HS-27A (cell line): ENCODE measurements around the gene GSTCD.
"Not testable (repeated sequence)": the region's sequence is repeated elsewhere in the genome, so short reads cannot be mapped to it uniquely, and the experiment has no call there.

Experiments
- DNase-seq: peaks from one replicate; pipeline ENCODE4 v3.0.0-alpha.2; 2012; ENCODE audit warnings: low read depth, missing footprints

The GSTCD gene

GRCh38 chr4:105808030-105808749 is 99.6 kb downstream of the GSTCD start:
- no peak for DNase-seq

GRCh38 chr4:105808750-105809041 is 100.1 kb downstream of the GSTCD start:
- DNase-seq: peak; percentile 5

- no peak for DNase-seq
Observed at GRCh38 chr4:105815701-105816100, 107.1 kb downstream of the GSTCD start.

GRCh38 chr4:105822061-105822460 is 113.5 kb downstream of the GSTCD start:
- DNase-seq: no peak

GRCh38 chr4:105828074-105828473 is 119.5 kb downstream of the GSTCD start:
- DNase-seq: no peak

GRCh38 chr4:105831189-105831588 is 122.6 kb downstream of the GSTCD start:
- DNase-seq: no peak

- no peak for DNase-seq
Observed at GRCh38 chr4:105835177-105835576, 126.6 kb downstream of the GSTCD start.

- no peak for DNase-seq
Observed at GRCh38 chr4:105836537-105836936, 128.0 kb downstream of the GSTCD start.

GRCh38 chr4:105837037-105837436 is 128.5 kb downstream of the GSTCD start:
- no peak for DNase-seq

- no peak for DNase-seq
Observed at GRCh38 chr4:105838082-105838481, 129.5 kb downstream of the GSTCD start.

- DNase-seq: no peak
Observed at GRCh38 chr4:105840426-105841174, 132.0 kb downstream of the GSTCD start.

- no peak for DNase-seq
Observed at GRCh38 chr4:105843941-105844340, 135.4 kb downstream of the GSTCD start.

GRCh38 chr4:105845559-105845958 is 137.0 kb downstream of the GSTCD start:
- no peak for DNase-seq

GRCh38 chr4:105848359-105848758 is 139.8 kb downstream of the GSTCD start:
- DNase-seq: not testable (repeated sequence)

GRCh38 chr4:105851196-105851595 is 142.6 kb downstream of the GSTCD start:
- no peak for DNase-seq

- DNase-seq: not testable (repeated sequence)
Observed at GRCh38 chr4:105852230-105852629, 143.6 kb downstream of the GSTCD start.

- DNase-seq: no peak
Observed at GRCh38 chr4:105858466-105859040, 150.0 kb downstream of the GSTCD start.

GRCh38 chr4:105859233-105859632 is 150.6 kb downstream of the GSTCD start:
- no peak for DNase-seq

GRCh38 chr4:105870963-105871362 is 162.4 kb downstream of the GSTCD start:
- no peak for DNase-seq

GRCh38 chr4:105871997-105872396 is 163.4 kb downstream of the GSTCD start:
- DNase-seq: no peak

GRCh38 chr4:105875233-105875632 is 166.6 kb downstream of the GSTCD start:
- no peak for DNase-seq

- no peak for DNase-seq
Observed at GRCh38 chr4:105878668-105879067, 170.1 kb downstream of the GSTCD start.

- DNase-seq: no peak
Observed at GRCh38 chr4:105887508-105887907, 178.9 kb downstream of the GSTCD start.
